HL-60/S4 treated with retinoic acid at 250 ng/mL for 4 days and 3 days (cell line): Measurements from ENCODE around the gene RDH8.

Experiments used
- in situ Hi-C: fragments of 300-500 bp; cut with MboI; formaldehyde crosslinking; loops from 2 replicates; pipeline ENCODE4 v1.7.0; 2022; ENCODE audit warnings: low sequenced_read_pairs

Gene RDH8

GRCh38 chr19:10013316-10013715, at the start of gene RDH8:
Gene RDH8, plus strand, starts transcription at chr19:10013483. Its CDS starts 15 bp downstream, at chr19:10013498.
- in situ Hi-C loops, result no loop called here

- in situ Hi-C loops, result no loop called here
These were observed 47.3 kb upstream of the RDH8 start for GRCh38 chr19:9966024-9966423.

GRCh38 chr19:9966448-9966847, 46.8 kb upstream of the RDH8 start:
- in situ Hi-C loops, result no loop called here

- in situ Hi-C loops, result no loop called here
These were observed 46.0 kb upstream of the RDH8 start for GRCh38 chr19:9967326-9967725.

GRCh38 chr19:9968820-9969687, 44.2 kb upstream of the RDH8 start:
- in situ Hi-C loops, result no loop called here

- in situ Hi-C loops, result no loop called here
These were observed 43.7 kb upstream of the RDH8 start for GRCh38 chr19:9969688-9969975.

GRCh38 chr19:9970481-9970880, 42.8 kb upstream of the RDH8 start:
- in situ Hi-C loops, result no loop called here

GRCh38 chr19:9971166-9971897, 42.0 kb upstream of the RDH8 start:
- in situ Hi-C loops, result no loop called here

GRCh38 chr19:9972103-9972502, 41.2 kb upstream of the RDH8 start:
- in situ Hi-C loops, result no loop called here

GRCh38 chr19:9981406-9982260, 31.6 kb upstream of the RDH8 start:
- in situ Hi-C loops, result no loop called here

- in situ Hi-C loops, result no loop called here
These were observed 26.4 kb upstream of the RDH8 start for GRCh38 chr19:9986787-9987281.

GRCh38 chr19:9989504-9989903, 23.8 kb upstream of the RDH8 start:
- in situ Hi-C loops, result no loop called here

GRCh38 chr19:9991425-9992191, 21.7 kb upstream of the RDH8 start:
- in situ Hi-C loops, result no loop called here

GRCh38 chr19:9995084-9995483, 18.2 kb upstream of the RDH8 start:
- in situ Hi-C loops, result no loop called here

- in situ Hi-C loops, result no loop called here
These were observed 17.3 kb upstream of the RDH8 start for GRCh38 chr19:9995999-9996398.

GRCh38 chr19:9996541-9996940, 16.7 kb upstream of the RDH8 start:
- in situ Hi-C loops, result no loop called here

- in situ Hi-C loops, result no loop called here
These were observed 13.0 kb upstream of the RDH8 start for GRCh38 chr19:10000171-10000826.

- in situ Hi-C loops, result no loop called here
These were observed 11.4 kb upstream of the RDH8 start for GRCh38 chr19:10001899-10002298.

- in situ Hi-C loops, result no loop called here
These were observed 10.0 kb upstream of the RDH8 start for GRCh38 chr19:10003271-10003670.

GRCh38 chr19:10004617-10005016, 8.7 kb upstream of the RDH8 start:
- in situ Hi-C loops, result no loop called here
